ENCODE data around the gene LY9.

DNA sequence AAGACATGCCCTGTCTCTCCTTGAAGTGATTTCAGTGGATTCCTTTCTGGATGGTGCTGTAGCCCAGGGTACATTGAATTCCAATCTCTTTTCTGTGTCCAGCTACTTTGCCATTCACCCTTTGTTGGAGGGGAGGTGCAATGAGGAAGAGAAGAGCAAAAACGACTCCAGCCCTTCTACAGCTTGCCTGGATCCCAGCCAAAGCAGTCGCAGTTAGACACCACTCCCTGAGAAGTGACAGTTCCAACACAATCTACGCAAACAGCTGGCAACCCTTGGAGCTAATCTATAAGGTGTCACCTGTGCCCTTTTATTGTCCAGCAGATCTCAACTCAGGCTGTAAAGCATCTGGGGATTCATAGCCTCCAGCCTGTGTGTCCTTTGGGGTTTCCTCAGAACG is 62.1 kb downstream of the LY9 start:
- TF ChIP-seq CTCF (IDR thresholded peaks at IDR 0.05 in 8 of 11, conservative IDR thresholded peaks at IDR 0.05 in 3 of 11), result no peak
- TF ChIP-seq POLR2AphosphoS5 (IDR thresholded peaks at IDR 0.05), result no peak
- no peak for TF ChIP-seq POLR2A (IDR thresholded peaks at IDR 0.05)

Measured in spleen (tissue), 7 donors.